HFF-Myc (cell line): ENCODE data around the gene NGRN.

Experiments
- DNase-seq: peaks from one replicate; pipeline ENCODE4 v3.0.0-alpha.2; 2011; ENCODE audit warnings: low read depth; ENCODE audit errors: extremely low read depth
- H3K4me3 ChIP-seq: replicated peaks from 2 replicates; pipeline ENCODE4 v1.5.1; 2011; ENCODE audit warnings: low read depth, mild to moderate bottlenecking, control low read depth, low read length
- TF ChIP-seq, protein P1 (sequence below): IDR thresholded peaks from 2 replicates; pipeline ENCODE4 v1.5.1; 2012; ENCODE audit warnings: mild to moderate bottlenecking, low read depth, low read length, control low read depth; ENCODE audit errors: missing control alignments

NGRN gene

DNA sequence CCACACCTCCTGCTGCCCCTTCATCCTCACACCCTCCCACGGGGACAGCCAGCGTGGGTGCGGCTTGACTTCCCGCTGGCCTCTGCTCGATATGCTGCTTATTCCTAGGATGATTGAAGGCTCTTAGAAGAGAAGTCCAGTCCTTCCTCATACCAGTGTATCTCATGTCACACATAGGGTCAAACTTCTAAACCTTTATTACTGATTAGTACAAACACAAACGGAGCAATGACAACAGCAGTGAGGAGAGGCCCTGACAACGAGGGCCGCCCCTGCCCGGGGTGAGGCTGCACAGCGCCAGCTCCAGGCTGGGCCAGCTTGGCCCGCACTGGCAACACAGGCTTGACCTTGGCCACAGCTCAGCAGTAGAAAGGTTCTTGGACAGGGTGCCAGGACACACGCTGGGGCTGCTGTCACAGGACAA is 35.4 kb upstream of the NGRN start:
- TF ChIP-seq, protein P1, sequence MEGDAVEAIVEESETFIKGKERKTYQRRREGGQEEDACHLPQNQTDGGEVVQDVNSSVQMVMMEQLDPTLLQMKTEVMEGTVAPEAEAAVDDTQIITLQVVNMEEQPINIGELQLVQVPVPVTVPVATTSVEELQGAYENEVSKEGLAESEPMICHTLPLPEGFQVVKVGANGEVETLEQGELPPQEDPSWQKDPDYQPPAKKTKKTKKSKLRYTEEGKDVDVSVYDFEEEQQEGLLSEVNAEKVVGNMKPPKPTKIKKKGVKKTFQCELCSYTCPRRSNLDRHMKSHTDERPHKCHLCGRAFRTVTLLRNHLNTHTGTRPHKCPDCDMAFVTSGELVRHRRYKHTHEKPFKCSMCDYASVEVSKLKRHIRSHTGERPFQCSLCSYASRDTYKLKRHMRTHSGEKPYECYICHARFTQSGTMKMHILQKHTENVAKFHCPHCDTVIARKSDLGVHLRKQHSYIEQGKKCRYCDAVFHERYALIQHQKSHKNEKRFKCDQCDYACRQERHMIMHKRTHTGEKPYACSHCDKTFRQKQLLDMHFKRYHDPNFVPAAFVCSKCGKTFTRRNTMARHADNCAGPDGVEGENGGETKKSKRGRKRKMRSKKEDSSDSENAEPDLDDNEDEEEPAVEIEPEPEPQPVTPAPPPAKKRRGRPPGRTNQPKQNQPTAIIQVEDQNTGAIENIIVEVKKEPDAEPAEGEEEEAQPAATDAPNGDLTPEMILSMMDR: no peak
- no peak for DNase-seq
- H3K4me3 ChIP-seq: no peak overlapping the region

DNA sequence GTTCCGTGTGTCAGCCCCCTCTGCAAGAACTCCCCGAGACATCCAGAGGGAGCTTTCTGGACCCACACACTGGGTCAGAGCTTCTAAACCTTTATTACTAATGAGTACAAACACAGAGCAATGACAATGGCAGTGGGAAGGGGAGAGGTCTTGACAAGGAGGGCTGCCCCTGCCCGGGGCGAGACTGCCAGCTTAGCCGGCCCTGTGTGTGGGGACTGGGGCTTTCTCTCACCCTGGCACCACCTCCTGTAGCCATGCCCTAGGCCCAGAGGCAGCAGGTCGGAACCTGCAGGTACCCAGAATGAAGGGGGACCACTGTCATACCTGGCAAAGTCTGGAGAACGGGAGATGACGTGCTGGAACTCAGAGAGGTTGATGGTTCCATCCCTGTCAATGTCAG is 34.9 kb upstream of the NGRN start:
- H3K4me3 ChIP-seq: no peak overlapping the region
- DNase-seq: no peak
- TF ChIP-seq, protein P1: no peak

DNA sequence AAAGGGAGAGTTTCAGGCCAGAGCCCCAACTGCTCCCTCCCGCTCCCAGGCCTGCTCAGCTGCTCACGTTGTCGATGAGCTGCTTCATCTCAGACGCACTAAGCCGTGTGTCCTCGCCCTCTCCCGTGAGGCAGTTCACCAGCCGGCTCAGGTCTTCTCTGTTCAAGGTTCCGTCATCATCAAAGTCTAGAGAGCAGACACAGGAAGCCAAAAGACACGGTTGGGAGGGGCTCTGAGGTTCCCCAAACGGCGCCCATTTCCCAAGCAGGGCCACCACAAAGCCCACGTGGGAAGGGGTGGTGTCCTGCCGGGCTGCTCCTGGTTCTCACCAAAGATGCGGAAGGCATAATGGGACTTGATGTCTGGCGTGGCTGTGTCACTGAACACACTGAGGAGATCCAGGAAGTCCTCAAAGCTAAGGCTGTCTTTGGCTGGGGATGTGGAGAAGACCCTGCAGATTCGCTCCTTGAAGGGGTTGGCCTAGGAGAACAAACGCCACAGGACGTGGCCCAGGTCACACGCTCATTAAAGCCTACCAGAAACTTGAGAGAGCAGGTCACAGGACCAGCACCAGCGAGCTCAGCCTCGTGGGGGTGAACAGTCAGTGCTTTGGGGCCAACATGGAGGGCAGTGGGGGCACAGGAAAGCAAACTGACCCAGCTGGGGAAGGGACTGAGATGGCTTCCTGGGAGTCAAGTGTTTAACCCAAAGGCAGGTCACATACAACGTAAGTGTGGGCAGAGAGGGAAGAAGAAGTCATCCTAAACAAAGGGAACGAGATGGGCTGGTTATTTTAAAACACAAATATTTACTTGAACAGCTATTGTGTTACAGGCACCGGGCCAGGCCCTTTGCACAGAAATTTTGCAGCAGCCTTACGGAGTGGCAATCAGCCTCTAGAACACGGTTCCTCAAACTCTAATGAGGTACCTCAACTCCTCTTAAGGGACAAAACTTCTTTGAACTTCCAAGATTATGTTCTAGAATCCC is 34.1 kb upstream of the NGRN start:
- TF ChIP-seq, protein P1: no peak
- H3K4me3 ChIP-seq: no peak overlapping the region
- DNase-seq: no peak

DNA sequence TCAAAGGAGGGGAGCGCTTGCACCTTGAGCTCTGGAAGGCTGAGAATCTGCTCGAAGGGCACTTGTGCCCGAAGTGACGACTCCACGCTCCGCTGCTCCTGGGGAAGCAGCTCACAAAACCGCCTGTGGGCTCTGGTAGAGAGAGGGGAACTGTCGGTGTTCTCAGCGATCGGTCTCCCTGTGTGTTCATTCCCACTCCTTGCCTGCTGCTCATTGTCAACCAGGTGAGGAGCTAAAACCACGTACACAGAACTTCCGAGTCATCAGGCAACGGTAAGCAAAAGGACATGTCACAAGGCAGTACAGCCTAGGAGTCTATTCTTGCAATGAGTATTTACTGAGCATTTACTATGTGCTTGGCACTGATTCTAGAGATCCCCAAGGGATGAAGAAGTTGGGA is 33.3 kb upstream of the NGRN start:
- DNase-seq: no peak
- H3K4me3 ChIP-seq: peak overlapping the region; percentile 82
- TF ChIP-seq, protein P1: no peak

DNA sequence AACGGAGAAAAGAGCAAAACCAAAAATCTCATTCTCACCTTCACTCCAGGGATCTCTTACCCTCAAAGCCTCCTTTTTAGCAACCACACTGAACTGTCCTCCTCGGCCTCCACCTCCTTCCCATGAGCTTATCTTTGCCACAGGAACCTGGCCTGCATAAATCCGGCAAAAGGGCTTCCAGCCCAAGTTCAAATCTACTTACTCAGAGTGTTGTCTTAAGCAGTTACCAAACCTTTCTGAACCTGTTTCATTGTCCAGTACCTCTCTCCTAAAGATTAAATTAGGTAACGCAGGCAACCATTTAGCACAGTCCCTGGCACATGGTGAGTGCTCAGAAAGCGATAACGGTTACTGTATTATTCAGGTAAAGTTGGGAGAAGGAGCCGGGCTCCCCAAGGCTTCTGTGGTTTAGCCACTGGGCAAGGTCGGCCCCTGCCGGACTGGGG is 32.5 kb upstream of the NGRN start:
- H3K4me3 ChIP-seq: peak overlapping the region; percentile 82
- no peak for DNase-seq

DNA sequence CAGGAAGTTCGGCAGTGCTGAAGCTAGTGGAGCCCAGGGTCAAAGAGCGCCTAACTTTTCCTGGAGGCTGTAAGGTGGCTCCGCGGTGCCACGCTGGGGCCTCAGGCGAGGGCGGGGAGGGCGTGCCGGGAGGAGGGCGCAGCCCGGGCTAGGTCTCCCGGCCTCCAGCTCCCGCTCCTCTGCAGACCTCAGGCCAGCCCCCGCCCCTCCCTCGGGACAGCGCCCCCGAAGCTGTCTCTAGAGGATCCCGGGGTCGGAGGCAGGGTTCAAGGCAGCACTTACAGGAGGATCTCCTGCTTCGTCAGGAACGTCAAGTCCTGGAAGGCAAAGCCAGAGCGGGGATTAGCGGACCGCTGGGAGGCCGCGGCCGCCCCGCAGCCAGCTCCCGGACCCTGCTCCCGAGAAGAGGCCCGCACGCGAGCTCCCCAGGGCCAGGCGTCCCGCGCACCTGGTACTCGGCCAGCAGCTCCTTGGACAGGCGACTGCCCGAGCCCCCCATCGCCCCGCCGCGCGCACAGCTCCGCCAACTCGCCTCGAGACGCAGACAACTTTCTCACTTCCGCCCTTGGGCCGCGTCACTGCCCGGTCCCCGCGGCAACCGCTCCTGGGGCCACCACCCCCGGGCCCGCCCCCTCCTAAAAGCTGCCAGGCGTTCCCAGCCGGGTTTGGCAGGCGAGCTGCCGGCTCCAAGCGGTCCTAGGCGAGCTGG is 31.9 kb upstream of the NGRN start, which contains the start of gene CIB1:
Gene CIB1 (minus strand): TSS at position 555 of the 709 bp plus-strand sequence. CDS start 56 bp downstream, at position 499.
- H3K4me3 ChIP-seq: peak within 1 kb of the TSS; percentile 82
- TF ChIP-seq, protein P1: peak; percentile 39
- peak; percentile 70 for DNase-seq

More for the DNA sequence above, 32.5 kb upstream of the NGRN start:
- TF ChIP-seq, protein P1: no peak
